Right lobe of liver (tissue), 6 donors: ENCODE measurements around the gene ST8SIA4. TPM values are rescaled to one million over a fixed set of nuclear protein-coding genes. Genes with fewer than 3 reads are reported as not detected.
A peak's percentile ranks its signal among the peaks of the same experiment; 100 is the strongest.

Experiments used
- ATAC-seq, 4 donors: fragments of 200-7000 bp; cut with Tn5 transposase; one replicate each; pipeline ENCODE4 v1.9.1; 2020; ENCODE audit warnings: mild to moderate bottlenecking in 4 of 4, moderate library complexity in 4 of 4
- DNase-seq, 3 donors: peaks; one replicate each; pipeline ENCODE4 v3.0.0-alpha.2; 2020
- H3K27ac ChIP-seq, 3 donors: fragments of 200-600 bp; one replicate each; pipeline ENCODE4 v1.8.0; 2022
- H3K27me3 ChIP-seq, 2 donors: fragments of 200-600 bp; one replicate each; pipeline ENCODE4 v1.8.0; 2022
- H3K36me3 ChIP-seq, 4 donors: fragments of 200-600 bp; sonication (generic) in 1 of 4; one replicate each; pipeline versions ENCODE4 v1.5.1 to v1.8.0; 2017 to 2022; ENCODE audit warnings: control low read depth in 1 of 4
- H3K4me1 ChIP-seq, 4 donors: fragments of 200-600 bp; sonication (generic) in 1 of 4; one replicate each; pipeline versions ENCODE4 v1.5.1 to v1.8.0; 2017 to 2022; ENCODE audit warnings: control low read depth in 1 of 4
- H3K4me3 ChIP-seq, 3 donors: fragments of 200-600 bp; one replicate each; pipeline ENCODE4 v1.8.0; 2022
- H3K9me3 ChIP-seq, 4 donors: fragments of 200-600 bp; sonication (generic) in 1 of 4; one replicate each; pipeline versions ENCODE4 v1.5.1 to v1.8.0; 2017 to 2022; ENCODE audit warnings: control low read depth in 1 of 4
- CTCF ChIP-seq, 4 donors: fragments of 200-600 bp in 3 of 4; fragments of 450-650 bp in 1 of 4; IDR thresholded peaks; one replicate each; pipeline versions ENCODE4 v1.5.1 to v1.8.0; 2016 to 2022; ENCODE audit warnings: antibody characterized with exemption in 4 of 4, mild to moderate bottlenecking in 2 of 4
- POLR2A ChIP-seq: fragments of 450-650 bp; IDR thresholded peaks from one replicate; pipeline ENCODE4 v1.6.1; 2017; ENCODE audit warnings: antibody characterized with exemption, mild to moderate bottlenecking
- WGBS: methylation state at CpG from one replicate; pipeline ENCODE4 v1.1.6; 2018; ENCODE audit warnings: low coverage, low lambda C conversion rate; ENCODE audit not compliant: insufficient coverage; ENCODE audit errors: missing lambda C conversion rate; 5-methylcytosine and 5-hydroxymethylcytosine counted together
- intact Hi-C, 2 donors: fragments of 100-400 bp; cut with DNase I; formaldehyde crosslinking; loops; one replicate each; pipeline versions ENCODE4 v1.11.2 to v1.14.1; 2022
- total RNA-seq, 6 experiments: library from RNA; depleted of rRNA in 2 of 6; stranded (reverse); fragments of >200 nt in 2 of 6; fragmentation: NEBNext Ultra II Directional in 3 of 6; extraction: Animal tissue kit (Norgen Biotek cat#: 25700) in 3 of 6; gene quantifications; one replicate each; pipeline versions ENCODE4 v1.1.0 to v1.2.4, GENCODE V29; 2016 to 2023
- donor health status: DM: no; HTN: yes; CAD: no.
- donor health status: DM: no; HTN: no; CAD: no.
- donor health status: DM: no; HTN: no; CAD: no.
- donor health status: DM: no; HTN: yes; CAD: no.
- donor health status: DM: no; HTN: yes; CAD: no.

ST8SIA4 gene
- total RNA-seq, 6 experiments from 2014 or later = 1.2 to 6.7 (median 1.7) TPM

- no peaks in the 10 kb centered on the region for H3K27me3 ChIP-seq
- DNase-seq = no peak
- H3K4me1 ChIP-seq = no peaks in the 10 kb centered on the region
- H3K27ac ChIP-seq = peak overlapping the region in 2 of 3 donors; percentile 20 to 47
- no peaks in the 10 kb centered on the region for H3K36me3 ChIP-seq
- H3K9me3 ChIP-seq = no peaks in the 10 kb centered on the region
- WGBS = 22% methylated on average over 4 of the region's 4 CpGs
- TF ChIP-seq CTCF (IDR thresholded peaks at IDR 0.05) = no peak
- no peak for TF ChIP-seq POLR2A
- ATAC-seq = peak; percentile 51 to 68 (median 62)
- no peak overlapping the region for H3K4me3 ChIP-seq
- intact Hi-C loops = no loop called here
Measured at GRCh38 chr5:100780376-100780870, 122.7 kb downstream of the ST8SIA4 start.

DNA sequence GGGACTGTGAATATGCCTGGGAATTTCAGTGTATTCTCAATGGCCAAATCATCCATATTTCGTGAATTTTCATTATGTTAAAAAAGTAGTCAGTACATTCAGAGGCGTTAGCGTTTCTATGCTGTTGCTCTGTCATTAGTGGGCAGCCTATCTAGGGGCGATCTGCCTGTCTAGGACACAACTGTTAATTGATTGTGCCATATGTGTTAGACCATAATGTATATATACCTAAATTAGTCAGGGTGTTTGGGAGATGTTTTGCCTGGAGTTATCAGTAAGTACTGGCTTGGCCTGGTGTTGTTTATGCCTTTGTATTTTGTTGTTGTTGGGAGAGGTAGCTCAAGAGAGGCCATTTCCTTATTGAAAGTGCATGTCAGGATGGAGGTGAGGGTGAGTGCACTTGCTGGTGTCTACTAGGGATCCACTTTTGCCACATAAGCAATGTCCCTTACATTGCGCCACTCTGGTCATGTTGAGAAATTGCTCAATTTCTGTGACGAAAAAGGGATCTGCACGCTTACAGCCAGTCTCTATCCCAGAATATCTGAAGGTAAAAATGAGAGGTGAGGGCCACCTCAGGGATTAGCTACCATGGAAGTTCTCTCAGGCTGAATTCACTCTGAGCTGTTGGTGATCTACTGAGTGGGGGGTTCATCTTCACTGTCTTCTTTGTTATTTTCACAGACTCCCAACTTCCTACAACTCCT, 123.3 kb downstream of the ST8SIA4 start:
- ATAC-seq = peak; percentile 63 to 79 (median 76)
- no peaks in the 10 kb centered on the region for H3K4me1 ChIP-seq
- no peak for DNase-seq
- no peak for TF ChIP-seq POLR2A
- no peak for TF ChIP-seq CTCF (IDR thresholded peaks at IDR 0.05)
- 75% methylated on average over 7 of the region's 7 CpGs for WGBS
- H3K27ac ChIP-seq = peak overlapping the region in 2 of 3 donors; percentile 20 to 47
- no peaks in the 10 kb centered on the region for H3K27me3 ChIP-seq
- no peaks in the 10 kb centered on the region for H3K9me3 ChIP-seq
- intact Hi-C loops = no loop called here
- no peak overlapping the region for H3K4me3 ChIP-seq
- no peaks in the 10 kb centered on the region for H3K36me3 ChIP-seq

DNA sequence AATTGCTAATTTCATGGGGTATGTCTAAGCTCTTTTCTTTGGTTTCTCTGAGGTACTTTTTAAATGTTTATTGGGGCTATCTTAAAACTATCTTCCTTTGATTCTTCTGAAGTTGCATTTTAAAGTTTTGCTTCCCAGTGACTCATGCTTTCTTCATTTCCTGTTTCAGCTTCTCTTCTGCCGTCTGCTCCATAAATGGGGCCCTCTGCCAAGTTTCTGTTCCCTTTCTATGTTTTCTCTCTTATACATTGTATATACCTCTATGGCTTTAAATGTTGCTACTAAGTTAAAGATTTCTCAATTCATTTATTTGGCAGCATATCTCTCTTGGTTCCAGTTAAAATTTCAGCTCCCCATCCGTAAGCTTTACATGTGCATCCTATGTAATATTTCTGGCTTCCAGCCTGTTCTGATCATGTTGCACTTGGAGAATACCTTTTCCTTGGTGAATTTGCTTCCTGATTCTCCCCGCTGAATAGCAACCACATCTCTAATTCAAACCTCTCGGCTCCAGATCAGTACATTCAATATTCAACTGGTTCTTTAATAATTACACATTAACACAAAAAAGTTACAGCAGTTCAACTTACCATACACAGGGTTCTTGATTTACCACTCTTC, 125.3 kb downstream of the ST8SIA4 start:
- Histone ChIP-seq H3K4me1 (no peaks in the 10 kb centered on the region), H3K27ac (no peak overlapping the region), H3K36me3 (no peaks in the 10 kb centered on the region), H3K9me3 (no peaks in the 10 kb centered on the region), H3K27me3 (no peaks in the 10 kb centered on the region), H3K4me3 (no peak overlapping the region)
- peak in 3 of 4 donors; percentile 40 to 61 (median 59) for ATAC-seq
- intact Hi-C loops = no loop called here
- no peak for DNase-seq
- WGBS = 25% methylated on average over 4 of the region's 4 CpGs
- TF ChIP-seq POLR2A (no peak), CTCF (IDR thresholded peaks at IDR 0.05) (no peak)

- Histone ChIP-seq H3K9me3 (no peaks in the 10 kb centered on the region), H3K4me1 (no peaks in the 10 kb centered on the region), H3K4me3 (no peak overlapping the region), H3K27ac (no peak overlapping the region), H3K36me3 (no peaks in the 10 kb centered on the region), H3K27me3 (no peaks in the 10 kb centered on the region)
- intact Hi-C loops = no loop called here
- 67% methylated on average over 5 of the region's 5 CpGs for WGBS
- ATAC-seq (no peak), DNase-seq (no peak)
- TF ChIP-seq CTCF (IDR thresholded peaks at IDR 0.05) = no peak
- TF ChIP-seq POLR2A = no peak
Measured at GRCh38 chr5:100775533-100775855, 127.6 kb downstream of the ST8SIA4 start.
